ENCODE measurements around the gene MIB2. TPM values are rescaled to one million over a fixed set of nuclear protein-coding genes. Genes with fewer than 3 reads are reported as not detected.

Gene MIB2
- total and polyA plus RNA-seq, 2 of the 4 experiments (the other 2 are of a cell fraction): 17.2 to 47.8 TPM

- no peak overlapping the region for H4K5ac ChIP-seq (ENCODE audit: low read depth, low read length)
- dilution Hi-C loops (cut with HindIII; ENCODE audit: low sequenced_read_pairs, unreplicated experiment): no loop called here
Observed at GRCh38 chr1:1625824-1626206, 10.5 kb downstream of the MIB2 start.

More at GRCh38 chr1:1625824-1626206, 10.5 kb downstream of the MIB2 start:
- Histone ChIP-seq H3K9ac (ENCODE audit: low read depth, low read length) (no peak overlapping the region), H3K4me1 (ENCODE audit: control insufficient read depth, insufficient read depth, low read length) (peaks cover 3% of the 10 kb centered on the region; the same call in 1 of the 2 replicates), H2BK20ac (ENCODE audit: low read depth, low read length) (no peak overlapping the region), H2BK15ac (ENCODE audit: low read depth, low read length) (no peak overlapping the region), H3K9me1 (ENCODE audit: insufficient read depth, low read length) (no peaks in the 10 kb centered on the region), H3K56ac (ENCODE audit: extremely low read depth, insufficient read depth, low read length) (no peak overlapping the region), H2BK5ac (ENCODE audit: low read depth, low read length, poor library complexity, severe bottlenecking) (no peak overlapping the region), H2AFZ (replicated peaks; ENCODE audit: low read length, poor library complexity) (no peak overlapping the region), H3K9me3 (ENCODE audit: control insufficient read depth, insufficient read depth, low read length) (no peaks in the 10 kb centered on the region), H3K4me2 (ENCODE audit: low read depth, low read length) (no peak overlapping the region), H3K4me3 (ENCODE audit: insufficient read depth, low read depth, low read length) (no peak overlapping the region), H2AK5ac (ENCODE audit: low read depth, low read length) (no peak overlapping the region), H3K36me3 (ENCODE audit: control insufficient read depth, insufficient read depth, low read length) (peaks cover 31% of the 10 kb centered on the region), H3K27me3 (ENCODE audit: control insufficient read depth, insufficient read depth, low read length) (no peaks in the 10 kb centered on the region), H2BK120ac (ENCODE audit: low read depth, low read length) (no peak overlapping the region), H3K4ac (ENCODE audit: low read depth, low read length) (no peak overlapping the region), H3K79me1 (ENCODE audit: low read depth in 1 of 2, low read length in 2 of 2) (peaks cover 0 to 12% of the 10 kb centered on the region in 2 experiments; a peak in 1 of 4 replicates), H4K8ac (ENCODE audit: low read depth in 2 of 2, low read length in 2 of 2) (no peak overlapping the region), H3K27ac (ENCODE audit: insufficient read depth, low read length) (no peak overlapping the region), H3K18ac (ENCODE audit: low read depth, low read length) (no peak overlapping the region), H2AK9ac (replicated peaks; ENCODE audit: low read depth, low read length, poor library complexity) (no peak overlapping the region), H3K14ac (replicated peaks; ENCODE audit: low read depth, low read length) (no peak overlapping the region), H3K23ac (ENCODE audit: low read depth, low read length) (no peak overlapping the region), H4K20me1 (ENCODE audit: insufficient read depth, low read length) (peaks cover 20% of the 10 kb centered on the region), H4K91ac (ENCODE audit: insufficient read depth, low read depth, low read length) (no peak overlapping the region)
- BruUV-seq (replicated peaks): no TSS peak
- DNase-seq: no peak
- ChIA-PET CTCF (no interaction called here), POLR2A (ENCODE audit: unreplicated experiment) (no interaction called here)
- in situ Hi-C loops (cut with MboI; ENCODE audit: low sequenced_read_pairs): no loop called here
- ATAC-seq (ENCODE audit: low read depth): no peak
- intact Hi-C loops (cut with micrococcal nuclease): no loop called here
- TF ChIP-seq RFX5 (IDR thresholded peaks at IDR 0.05; ENCODE audit: low read depth, low read length): no peak
- TF ChIP-seq MXI1 (IDR thresholded peaks at IDR 0.05; ENCODE audit: borderline replicate concordance, low read depth, low read length): no peak
- TF ChIP-seq CEBPB (IDR thresholded peaks at IDR 0.05; ENCODE audit: low read depth, low read length): no peak
- TF ChIP-seq USF2 (IDR thresholded peaks at IDR 0.05; ENCODE audit: low read depth, low read length): no peak
- TF ChIP-seq CHD1 (IDR thresholded peaks at IDR 0.05; ENCODE audit: low read depth, low read length): no peak
- no peak for TF ChIP-seq ELK1 (IDR thresholded peaks at IDR 0.05; ENCODE audit: borderline replicate concordance, low read depth, low read length)
- no peak for TF ChIP-seq MAFK (IDR thresholded peaks at IDR 0.05; ENCODE audit: low read depth, low read length)
- no peak for TF ChIP-seq MAZ (IDR thresholded peaks at IDR 0.05; ENCODE audit: borderline replicate concordance, low read depth, low read length)
- no peak for TF ChIP-seq POLR2A (IDR thresholded peaks at IDR 0.05; ENCODE audit: low read depth, low read length)
- no peak for TF ChIP-seq BHLHE40 (IDR thresholded peaks at IDR 0.05; ENCODE audit: low read depth, low read length)
- no peak for TF ChIP-seq FOS (IDR thresholded peaks at IDR 0.05; ENCODE audit: low read depth, low read length)
- TF ChIP-seq SMC3 (IDR thresholded peaks at IDR 0.05; ENCODE audit: low read depth, low read length): no peak
- TF ChIP-seq RCOR1 (IDR thresholded peaks at IDR 0.05; ENCODE audit: insufficient replicate concordance, low read length): no peak
- 89% methylated on average over 5 of the region's 8 CpGs; no CpG with 5 or more reads in 1 of the 2 experiments for WGBS, 2 experiments (ENCODE audit: extremely low coverage in 2 of 2, insufficient read length in 1 of 2)
